Fibroblast of skin of right biceps (primary cell): ENCODE data around the gene HOXD4.

ENCODE experiments used
- DNase-seq: peaks from one replicate; pipeline ENCODE4 v3.0.0-alpha.2; 2013

Gene HOXD4

DNA sequence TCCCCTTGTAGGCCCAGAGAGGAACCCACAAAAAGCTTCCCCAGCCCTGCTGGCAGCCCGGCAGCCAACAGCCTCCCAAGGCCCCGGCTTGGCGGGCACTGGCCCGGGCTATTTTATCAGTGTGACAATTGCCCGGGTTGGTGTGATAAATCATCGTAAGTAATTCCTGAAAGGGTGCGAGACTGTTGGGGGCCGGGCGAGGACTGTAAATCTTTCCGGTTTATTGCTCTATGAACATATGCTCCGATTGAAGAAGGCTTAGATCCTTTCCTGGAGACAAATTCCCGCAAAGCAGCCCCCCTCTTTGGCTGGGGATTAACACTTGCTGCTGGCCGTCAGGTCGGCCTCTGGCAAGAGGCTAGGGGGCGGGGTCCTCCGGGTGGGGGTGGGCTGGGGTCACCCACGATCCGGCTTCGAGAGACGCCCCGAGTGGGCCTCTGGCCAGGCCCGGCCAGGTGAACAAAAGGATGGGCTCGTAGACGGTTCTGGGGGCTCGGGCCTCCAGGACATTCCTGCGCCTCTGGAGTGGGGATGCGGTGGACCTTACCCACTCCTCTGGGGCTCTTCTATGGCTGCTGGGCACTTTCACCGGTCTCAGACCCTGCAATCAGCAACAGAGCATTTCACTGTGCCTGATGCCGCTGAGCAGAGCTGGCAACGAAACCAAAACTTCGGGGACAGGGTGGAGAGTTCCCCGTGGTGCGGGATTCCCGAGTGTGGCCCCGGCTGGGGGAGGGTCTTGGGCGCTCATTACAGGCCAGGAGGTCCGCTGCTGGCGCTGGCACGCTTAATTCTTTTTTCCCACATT lies 7.7 kb downstream of the HOXD4 start:
- DNase-seq = peak; percentile 90

DNA sequence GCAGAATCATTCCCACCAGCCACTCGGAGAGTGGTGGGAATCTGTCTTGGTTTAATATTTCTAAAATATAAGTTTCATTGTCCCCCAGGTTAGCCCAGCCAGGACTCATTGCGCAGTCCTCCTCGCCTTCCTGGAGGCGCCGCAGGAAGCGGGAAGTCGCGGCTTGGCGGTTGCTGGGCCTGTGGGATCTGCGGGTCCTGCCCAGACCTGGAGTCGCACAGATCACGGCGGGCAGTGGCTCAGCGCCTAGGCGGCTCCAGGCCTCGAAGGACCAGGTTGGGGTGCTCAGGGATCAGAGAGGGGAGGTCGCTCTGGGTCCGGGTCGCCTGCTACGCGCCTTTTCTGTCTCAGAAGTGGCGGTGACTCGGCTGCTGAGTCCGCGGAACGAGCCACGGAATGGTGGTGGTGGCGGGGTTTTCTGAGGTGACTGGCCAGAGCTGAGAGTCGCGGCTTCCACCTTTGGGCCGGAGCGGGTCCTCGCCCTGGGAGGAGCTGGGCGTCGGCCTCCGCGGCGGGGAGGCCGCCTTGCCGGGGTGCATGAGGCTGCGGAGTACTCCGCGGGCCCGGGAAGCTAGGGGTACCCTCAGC lies 8.4 kb downstream of the HOXD4 start:
- peak; percentile 56 for DNase-seq

DNA sequence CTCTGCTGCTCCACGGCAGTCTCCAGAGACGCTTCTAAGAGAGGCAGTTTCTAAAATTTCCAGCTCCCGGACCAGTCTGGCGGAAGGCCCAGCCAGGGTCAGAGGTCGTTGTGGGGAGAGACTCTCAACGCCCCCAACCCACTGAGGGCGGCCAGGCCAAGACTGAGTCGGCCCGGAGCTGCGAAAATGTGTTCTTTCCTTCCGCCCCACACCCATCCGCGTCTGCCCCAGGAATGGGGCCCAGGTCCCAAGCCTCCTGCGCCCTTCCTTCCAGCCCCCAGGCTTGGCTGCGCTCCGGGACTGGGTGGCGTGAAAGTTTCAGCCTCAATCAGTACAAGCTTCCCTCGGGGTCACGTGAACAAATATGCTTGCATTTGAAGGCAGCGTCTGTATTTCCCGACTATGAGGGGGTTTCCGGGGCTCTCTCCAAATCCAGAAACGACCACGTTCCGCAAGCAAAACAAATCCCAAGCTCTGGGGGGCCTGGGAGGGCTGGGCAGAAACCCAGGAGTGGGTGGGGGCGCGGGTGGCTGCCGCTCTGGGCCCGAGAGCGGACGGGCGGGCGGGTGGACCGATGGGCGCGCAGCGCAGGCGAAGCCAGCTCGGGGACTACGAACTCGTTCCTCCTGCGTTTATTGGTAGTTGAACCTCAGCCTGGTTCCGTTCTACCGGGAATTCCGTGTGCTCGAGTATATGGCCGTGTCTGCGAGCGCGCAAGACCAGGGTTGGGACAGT lies 9.1 kb downstream of the HOXD4 start:
- DNase-seq = peak; percentile 84

DNA sequence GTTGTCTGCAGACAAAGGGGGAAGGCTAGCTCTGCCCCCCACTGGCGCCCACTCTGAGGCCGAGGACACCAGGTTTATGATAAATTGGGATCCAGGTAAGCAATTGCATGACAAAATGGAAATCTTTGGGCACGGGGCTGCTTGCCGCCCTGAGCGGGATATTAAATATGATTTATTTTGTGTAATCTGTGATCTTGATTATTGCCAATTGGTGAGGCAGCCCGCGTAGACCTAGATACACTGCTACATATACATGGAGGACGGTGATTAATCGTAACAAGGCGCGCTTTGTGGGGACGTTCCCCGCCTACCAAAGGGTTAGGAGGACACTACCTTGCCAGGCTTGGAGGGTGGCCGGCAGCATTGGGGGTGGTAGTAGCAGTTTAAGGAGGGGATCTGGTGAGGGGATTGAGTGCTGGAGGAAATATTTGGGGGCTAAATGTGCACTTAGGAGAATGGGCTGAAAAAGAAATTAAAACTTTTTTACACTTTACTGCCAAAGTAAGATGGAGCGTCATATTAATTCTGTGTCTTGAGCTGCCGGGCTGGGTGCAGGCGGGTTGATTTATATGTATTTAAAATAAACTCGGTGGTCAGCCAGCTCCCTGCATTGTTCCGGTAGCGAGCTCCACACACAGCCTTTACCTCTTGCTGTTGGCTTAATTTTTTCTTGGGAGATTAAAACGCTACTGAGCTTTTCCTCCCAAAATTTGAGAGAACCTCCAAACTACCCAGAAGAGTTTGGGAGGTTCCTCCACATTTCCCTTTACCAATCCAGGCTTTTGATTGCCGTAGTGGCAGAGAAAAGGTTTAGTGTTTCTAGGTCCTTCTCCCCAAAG lies 9.9 kb downstream of the HOXD4 start:
- peak; percentile 66 for DNase-seq

DNA sequence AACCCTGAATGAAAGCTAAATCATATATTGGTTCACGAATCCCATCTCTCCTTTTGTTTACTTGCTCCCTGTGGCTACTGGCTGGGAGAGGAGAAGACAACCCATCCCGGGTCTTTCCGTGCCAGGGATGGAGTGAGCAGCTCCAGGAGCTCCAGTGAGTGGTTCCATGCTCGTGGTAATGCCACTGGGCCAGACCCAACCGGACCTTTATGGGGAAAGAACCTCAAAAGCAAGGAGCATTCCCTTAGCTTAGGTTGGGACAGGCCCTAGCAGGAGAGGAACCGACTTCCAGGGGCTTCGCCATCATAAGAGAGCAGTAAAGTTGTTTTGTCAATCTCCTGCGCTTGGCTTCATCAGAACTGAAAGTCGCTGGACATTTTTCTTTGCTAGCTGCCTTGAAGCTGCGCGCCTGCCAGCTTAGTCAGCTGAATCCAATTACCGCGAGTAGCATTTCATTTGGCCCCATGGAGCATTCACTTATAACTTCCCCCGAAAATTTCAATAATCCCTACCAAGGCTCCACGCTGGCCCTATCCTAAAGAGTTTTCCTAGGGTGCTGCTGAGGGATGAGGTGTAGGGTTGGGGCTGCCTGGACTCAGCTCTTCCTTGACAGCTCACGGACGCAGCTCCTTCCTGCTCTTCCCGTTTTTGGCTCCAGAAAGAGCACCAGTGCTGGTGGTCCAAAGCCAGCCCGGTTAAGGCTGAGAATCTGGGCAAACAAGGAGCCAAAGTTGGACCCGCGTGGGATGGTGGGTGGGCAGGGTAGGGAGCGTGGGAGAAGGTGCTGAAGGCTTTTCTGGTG lies 10.7 kb downstream of the HOXD4 start:
- DNase-seq = peak; percentile 93

DNA sequence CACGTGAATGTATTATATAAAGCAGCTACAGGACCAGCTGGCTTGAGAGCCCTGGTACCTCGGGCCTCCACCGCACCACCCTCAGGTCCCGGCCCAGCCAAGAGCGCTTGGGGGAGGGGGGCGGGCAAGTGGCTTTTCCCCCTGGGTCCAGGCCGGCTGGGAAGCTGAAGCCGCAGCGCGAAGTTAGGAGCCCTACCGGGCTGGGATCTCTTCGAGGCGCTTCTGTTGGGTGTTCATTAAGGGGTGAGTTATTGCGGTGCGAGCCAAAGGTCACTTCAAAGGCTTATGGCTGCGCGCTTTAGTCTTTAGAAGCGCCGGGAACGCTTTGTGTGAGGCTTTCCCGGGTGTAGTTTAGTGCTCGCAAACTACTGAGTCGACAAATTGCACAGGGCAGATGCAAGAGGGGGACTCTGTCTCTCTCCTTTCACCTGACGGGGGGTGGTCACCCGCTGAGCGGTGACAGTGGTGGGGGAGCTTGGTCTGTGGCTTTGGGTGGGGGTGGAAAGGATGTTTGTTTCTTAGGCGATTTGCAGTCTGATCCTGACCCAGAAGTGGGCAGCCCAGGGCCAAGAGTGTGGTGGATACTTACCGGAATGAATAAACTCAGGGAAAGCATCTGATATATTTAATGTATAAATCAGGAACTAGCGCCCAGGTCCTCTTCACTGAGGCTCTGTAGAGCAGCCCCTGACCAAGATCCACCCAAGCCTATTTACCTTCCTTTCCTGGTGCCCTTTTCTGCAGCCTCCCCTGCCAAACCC lies 11.7 kb downstream of the HOXD4 start:
- DNase-seq = no peak

DNA sequence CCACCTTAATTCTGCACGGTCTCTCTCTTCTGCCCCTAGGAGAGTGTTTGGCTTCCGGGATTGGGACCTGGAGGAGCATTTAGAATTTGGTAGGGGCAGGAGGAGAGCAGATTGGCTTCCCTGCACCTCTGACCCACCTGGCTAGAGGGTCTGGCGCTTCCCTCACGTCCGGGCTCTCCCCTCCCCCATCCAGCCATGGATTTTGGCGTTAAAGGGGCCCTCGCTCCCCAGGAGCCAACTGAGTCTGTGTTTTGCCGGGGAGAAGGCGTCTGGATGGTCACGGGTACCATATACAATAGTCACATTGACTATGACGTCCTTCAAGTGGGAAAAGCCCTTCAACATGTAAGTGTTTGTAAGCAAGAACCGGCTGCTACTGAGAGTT lies 12.3 kb downstream of the HOXD4 start:
- no peak for DNase-seq

DNA sequence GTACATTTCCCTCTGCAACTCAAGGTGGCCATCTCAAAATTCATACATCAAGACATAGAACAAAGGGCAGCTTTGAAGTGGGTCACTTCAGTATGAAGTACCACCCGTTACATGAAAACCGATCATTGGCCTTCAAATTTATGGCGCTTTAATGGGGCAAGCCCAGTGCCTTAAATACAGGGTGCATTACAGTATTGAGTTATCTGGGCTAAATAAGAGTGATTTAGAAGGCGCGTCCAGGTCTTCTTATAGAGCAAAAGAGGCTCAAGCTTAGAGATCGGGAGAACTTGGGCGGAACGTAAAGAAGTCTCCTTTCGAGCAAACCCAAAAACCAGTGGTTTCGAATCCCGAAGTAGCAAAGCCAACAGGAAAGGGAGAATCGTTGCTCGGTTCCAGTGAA lies 12.9 kb downstream of the HOXD4 start:
- DNase-seq = no peak

DNA sequence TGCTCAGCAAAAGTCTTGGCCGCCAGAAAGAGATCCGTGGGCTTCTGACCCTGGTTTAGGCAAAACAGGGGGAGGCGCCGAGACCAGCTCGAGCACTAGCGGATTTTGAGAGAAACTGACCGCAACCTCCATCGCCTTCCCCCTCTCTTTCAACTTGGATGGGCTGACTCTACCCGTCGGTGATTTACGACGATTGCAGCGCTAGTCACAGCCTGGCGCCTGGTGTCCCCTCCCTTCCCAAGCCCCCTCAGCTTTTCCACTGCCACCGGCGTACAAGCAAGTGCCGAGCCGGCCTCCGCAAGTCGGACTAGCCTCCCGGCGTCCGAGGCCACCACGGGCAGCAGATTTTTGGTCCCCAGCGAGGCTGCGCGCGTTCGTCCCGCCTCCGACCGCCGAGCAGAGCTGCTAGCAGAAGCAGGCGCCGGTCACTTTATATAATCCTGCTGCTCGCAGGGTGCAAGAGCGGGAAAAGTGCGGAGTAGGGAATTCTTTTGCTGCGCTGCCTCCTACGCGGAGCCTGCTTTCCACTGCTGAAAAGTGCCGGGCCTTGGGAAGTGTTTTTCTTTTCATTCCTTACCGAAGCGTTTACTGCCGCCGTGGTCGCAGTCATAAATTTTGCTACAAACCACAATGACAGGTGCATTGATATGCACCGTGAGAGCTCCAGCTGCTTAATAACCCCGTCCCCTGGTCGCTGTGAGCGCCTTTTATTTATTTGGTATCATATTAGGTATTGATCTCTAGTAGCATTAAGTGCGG lies 13.4 kb downstream of the HOXD4 start:
- peak; percentile 54 for DNase-seq

DNA sequence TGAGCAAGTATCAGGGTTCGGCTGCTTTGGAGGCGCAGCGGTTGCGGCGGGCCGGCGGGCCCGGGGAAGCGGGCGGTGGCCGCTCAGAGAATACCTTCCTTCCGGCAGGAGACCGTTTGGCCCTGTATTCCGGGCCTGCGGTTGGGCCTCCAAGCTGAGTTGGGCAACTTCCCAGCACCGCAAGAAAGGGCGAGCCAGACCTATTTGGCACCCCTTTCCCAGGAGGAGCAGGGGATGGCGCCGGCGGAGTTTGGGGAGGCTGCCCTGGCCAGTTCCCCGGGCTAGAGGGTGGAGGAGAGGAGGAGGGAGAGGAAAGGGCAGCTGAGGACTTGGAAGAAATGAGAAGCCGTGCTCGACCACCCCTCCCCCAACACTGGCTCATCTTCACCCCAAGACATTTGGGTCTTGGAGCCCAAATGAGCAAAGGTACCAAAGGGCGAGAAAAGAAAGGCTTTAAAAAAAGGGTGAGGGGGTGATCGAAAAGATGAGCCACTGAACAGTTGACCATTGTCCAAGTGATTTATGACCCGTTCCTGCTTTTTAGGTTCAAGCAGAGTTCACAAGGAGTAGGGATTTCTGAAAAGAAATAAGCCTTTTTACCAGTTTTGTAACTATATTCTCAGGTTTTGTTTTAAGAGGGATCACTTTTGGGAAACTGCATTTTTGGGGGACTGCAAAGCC lies 14.2 kb downstream of the HOXD4 start:
- no peak for DNase-seq

DNA sequence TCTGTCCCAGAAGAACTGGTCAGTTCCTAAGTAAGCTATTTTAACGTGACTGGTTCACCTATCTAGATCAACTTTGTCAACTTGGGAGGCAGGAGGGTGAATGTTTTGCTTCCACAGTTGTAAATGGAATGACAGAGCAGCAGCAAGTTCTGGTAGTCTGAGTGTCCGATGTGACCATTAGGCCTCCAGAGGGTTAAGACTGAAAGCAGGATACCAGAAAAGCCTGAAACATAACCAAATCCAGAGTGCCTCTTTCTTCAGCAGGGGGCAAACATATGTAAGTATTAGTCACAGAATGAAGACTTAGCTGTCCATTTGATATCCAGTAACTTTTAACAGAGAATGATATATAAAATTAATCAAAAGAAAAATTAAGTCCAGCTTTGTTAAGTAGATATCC lies 14.9 kb downstream of the HOXD4 start:
- DNase-seq = peak; percentile 60

DNA sequence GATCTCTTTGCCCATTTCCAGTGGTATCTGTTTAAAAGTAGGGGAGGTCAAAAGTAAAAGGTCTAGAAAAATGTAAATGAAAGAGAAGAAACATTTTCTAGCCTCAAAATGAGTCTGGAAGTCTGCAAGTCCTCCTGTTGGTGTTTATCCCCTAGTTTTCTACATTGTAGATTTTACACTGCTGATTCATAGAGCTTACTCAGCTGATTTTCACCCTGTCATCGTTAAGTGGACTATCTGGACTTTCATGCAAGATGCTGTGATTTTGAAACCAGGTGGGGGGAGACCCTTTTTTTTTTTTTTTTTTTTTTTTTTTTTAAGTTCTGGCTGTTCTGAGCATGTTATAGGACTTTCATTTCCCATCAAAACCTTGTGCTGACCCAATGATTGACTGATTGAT lies 16.0 kb downstream of the HOXD4 start:
- DNase-seq = peak; percentile 77

DNA sequence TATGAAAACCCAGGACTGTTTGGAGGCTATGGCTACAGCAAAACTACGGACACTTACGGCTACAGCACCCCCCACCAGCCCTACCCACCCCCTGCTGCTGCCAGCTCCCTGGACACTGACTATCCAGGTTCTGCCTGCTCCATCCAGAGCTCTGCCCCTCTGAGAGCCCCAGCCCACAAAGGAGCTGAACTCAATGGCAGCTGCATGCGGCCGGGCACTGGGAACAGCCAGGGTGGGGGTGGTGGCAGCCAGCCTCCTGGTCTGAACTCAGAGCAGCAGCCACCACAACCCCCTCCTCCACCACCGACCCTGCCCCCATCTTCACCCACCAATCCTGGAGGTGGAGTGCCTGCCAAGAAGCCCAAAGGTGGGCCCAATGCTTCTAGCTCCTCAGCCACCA lies 17.8 kb downstream of the HOXD4 start:
- no peak for DNase-seq

DNA sequence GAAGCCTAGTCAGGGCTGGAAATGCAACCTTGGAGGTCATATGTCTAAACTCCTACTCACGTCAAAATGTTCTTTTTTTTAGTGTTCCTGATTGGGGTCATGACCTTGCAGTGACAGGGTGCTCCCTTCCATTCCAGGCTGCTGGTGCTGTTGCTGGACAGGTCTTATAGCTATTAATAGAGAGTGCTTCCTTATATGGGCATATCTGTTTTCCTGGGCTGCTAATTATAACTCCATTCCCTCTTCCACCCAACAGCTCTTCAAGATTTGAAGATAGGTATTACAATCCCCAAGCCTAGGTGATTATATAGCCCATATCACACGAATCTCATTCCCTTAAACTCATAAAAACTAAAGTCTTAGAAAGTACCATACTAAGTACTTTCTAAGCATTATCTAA lies 18.4 kb downstream of the HOXD4 start:
- no peak for DNase-seq

DNA sequence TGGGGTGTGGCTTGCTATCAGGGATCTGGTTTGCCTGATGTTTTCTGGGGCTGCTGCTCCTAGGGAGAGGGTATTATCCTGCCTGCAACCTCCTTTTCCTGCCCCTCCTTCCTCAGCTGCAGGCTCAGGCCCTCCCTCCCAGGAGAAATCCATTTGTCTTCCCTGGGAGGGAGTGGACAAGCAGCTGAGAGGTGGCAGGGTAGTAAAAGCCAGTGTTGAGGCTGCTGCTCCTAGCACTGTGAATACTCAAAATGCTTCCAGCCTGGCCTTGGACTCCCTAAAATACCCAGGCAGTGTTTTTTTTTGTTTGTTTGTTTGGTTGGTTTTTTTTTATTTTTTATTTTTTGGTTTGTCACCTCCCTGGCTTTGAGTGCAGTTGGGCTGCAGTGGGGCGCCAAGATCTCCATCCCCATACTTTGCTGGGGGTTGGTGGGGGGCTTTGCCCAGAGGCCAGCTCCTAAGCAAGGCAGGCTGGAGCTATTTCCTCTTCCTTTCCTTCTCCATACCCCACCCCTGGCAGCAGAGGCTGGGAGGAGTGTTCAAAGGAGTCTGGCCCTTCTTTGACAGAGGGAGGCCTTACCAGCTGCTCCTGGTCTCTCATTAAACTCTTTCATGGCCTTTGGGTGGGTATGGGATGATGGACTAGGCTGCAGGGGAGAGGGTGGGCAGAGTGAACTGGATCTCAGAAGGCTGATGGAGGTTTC lies 19.4 kb downstream of the HOXD4 start:
- DNase-seq = peak; percentile 66

DNA sequence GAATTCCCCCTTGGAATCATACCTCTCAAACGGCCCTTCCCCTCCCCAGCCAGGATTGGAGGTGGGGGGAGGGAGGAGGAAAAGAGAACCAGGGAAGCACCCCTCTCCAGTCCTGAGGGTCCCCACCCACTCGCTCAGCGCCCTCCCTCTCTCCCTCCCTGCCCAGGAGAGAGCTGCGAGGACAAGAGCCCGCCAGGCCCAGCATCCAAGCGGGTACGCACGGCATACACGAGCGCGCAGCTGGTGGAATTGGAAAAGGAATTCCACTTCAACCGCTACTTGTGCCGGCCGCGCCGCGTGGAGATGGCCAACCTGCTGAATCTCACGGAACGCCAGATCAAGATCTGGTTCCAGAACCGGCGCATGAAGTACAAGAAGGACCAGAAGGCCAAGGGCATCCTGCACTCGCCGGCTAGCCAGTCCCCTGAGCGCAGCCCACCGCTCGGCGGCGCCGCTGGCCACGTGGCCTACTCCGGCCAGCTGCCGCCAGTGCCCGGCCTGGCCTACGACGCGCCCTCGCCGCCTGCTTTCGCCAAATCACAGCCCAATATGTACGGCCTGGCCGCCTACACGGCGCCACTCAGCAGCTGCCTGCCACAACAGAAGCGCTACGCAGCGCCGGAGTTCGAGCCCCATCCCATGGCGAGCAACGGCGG lies 20.1 kb downstream of the HOXD4 start:
- peak; percentile 55 for DNase-seq

DNA sequence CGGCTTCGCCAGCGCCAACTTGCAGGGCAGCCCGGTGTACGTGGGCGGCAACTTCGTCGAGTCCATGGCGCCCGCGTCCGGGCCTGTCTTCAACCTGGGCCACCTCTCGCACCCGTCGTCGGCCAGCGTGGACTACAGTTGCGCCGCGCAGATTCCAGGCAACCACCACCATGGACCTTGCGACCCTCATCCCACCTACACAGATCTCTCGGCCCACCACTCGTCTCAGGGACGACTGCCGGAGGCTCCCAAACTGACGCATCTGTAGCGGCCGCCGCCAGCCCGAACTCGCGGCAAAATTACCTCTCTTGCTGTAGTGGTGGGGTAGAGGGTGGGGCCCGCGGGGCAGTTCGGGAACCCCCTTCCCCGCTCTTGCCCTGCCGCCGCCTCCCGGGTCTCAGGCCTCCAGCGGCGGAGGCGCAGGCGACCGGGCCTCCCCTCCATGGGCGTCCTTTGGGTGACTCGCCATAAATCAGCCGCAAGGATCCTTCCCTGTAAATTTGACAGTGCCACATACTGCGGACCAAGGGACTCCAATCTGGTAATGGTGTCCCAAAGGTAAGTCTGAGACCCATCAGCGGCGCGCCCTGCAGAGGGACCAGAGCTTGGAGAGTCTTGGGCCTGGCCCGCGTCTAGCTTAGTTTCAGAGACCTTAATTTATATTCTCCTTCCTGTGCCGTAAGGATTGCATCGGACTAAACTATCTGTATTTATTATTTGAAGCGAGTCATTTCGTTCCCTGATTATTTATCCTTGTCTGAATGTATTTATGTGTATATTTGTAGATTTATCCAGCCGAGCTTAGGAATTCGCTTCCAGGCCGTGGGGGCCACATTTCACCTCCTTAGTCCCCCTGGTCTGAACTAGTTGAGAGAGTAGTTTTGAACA lies 20.9 kb downstream of the HOXD4 start:
- DNase-seq = no peak
